HUES48 (cell line): ENCODE measurements around the gene UFC1.

Source experiments
- H3K27ac ChIP-seq: one replicate; pipeline ENCODE4 v1.7.0; 2013; ENCODE audit warnings: low read depth, low read length, inconsistent platforms
- H3K27me3 ChIP-seq: 2 replicates; pipeline ENCODE4 v1.6.1; 2013; ENCODE audit warnings: mild to moderate bottlenecking, low read length; ENCODE audit not compliant: control insufficient read depth, insufficient read depth
- H3K36me3 ChIP-seq: 2 replicates; pipeline ENCODE4 v1.6.1; 2013; ENCODE audit warnings: low read length; ENCODE audit not compliant: control insufficient read depth, insufficient read depth
- H3K4me1 ChIP-seq: 2 replicates; pipeline ENCODE4 v1.6.1; 2013; ENCODE audit warnings: mild to moderate bottlenecking, low read length; ENCODE audit not compliant: control insufficient read depth, insufficient read depth
- H3K4me3 ChIP-seq: 2 replicates; pipeline ENCODE4 v1.5.1; 2013; ENCODE audit warnings: mild to moderate bottlenecking, low read depth, low read length
- H3K9ac ChIP-seq: 2 replicates; pipeline ENCODE4 v1.6.1; 2013; ENCODE audit warnings: mild to moderate bottlenecking, low read depth, low read length, moderate library complexity
- H3K9me3 ChIP-seq: 2 replicates; pipeline ENCODE4 v1.6.1; 2013; ENCODE audit warnings: low read length; ENCODE audit not compliant: control insufficient read depth, insufficient read depth

The UFC1 gene

DNA sequence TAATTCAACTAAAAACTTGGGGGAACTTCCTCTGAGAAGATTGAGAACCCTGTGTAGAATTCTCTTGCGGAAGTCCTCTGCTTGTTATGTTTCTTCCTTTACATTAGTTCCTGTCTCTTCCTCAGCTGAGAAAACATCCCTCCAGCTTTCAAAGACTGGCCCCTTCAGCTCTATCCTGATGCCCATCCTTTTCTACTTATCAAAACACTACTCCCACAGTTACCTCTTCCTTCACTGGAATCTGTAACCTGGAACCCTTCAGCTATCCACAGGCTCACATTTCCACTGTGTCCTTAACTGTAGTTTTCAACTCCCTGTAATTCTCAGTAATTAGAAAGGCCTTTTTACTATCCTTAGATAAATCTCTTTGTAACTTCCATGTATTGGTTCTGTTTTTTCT lies 15.3 kb upstream of the UFC1 start:
- H3K9me3 ChIP-seq: no peaks in the 10 kb centered on the region
- no peak overlapping the region for H3K4me3 ChIP-seq
- H3K27me3 ChIP-seq: no peaks in the 10 kb centered on the region
- no peaks in the 10 kb centered on the region for H3K4me1 ChIP-seq
- H3K36me3 ChIP-seq: no peaks in the 10 kb centered on the region
- no peak overlapping the region for H3K27ac ChIP-seq
- H3K9ac ChIP-seq: no peak overlapping the region

DNA sequence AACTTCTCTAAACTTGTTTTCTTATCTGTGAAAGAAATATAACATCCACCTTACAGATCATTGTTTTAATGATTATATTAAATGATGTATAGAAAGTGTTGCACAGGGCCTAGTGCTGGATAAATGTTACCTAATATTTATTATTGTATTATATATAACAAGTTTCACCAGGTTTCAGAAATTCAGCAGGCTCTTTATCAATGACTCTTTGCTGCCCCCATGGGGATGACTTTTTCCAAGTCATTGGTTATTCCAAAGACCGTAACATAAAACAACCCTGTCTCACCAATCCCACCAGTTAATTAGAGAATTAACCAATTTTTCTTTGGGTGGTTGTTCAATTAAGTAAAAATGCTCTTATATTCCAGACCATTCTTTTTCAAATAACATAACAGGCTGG lies 14.0 kb upstream of the UFC1 start:
- no peak overlapping the region for H3K27ac ChIP-seq
- no peaks in the 10 kb centered on the region for H3K9me3 ChIP-seq
- no peaks in the 10 kb centered on the region for H3K36me3 ChIP-seq
- H3K4me3 ChIP-seq: no peak overlapping the region
- H3K4me1 ChIP-seq: no peaks in the 10 kb centered on the region
- H3K27me3 ChIP-seq: no peaks in the 10 kb centered on the region
- H3K9ac ChIP-seq: no peak overlapping the region

DNA sequence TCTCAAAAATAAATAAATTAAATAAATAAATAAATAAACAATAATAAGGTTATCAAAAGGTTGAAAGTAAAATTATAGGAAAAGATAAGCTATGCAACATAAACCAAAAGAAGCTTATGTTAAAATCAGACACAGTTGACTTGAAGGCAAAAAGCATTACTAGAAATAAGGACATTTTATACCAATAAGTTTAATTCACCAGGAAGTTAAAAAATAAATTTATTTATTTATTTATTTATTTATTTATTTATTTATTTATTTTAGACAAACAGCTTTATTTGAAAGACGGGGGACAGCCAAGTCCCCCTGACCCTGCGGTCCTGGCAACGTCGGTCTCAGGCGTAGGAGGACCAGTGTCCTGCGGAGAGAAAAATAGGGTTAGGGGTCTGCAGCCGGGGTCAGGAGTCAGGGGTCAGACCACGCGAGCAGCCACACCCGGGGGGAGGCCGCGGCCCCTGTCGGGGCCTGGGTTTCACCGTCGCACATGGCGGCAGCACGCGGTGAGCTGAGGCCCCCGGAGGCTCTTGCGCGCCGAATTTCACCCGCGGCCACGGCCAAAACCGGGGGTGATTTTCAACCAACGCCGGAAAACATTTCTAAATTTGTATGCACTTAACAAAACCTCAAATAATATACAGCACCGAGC lies 12.9 kb upstream of the UFC1 start:
- Histone ChIP-seq H3K4me1 (no peaks in the 10 kb centered on the region), H3K9ac (no peak overlapping the region), H3K27me3 (no peaks in the 10 kb centered on the region)

DNA sequence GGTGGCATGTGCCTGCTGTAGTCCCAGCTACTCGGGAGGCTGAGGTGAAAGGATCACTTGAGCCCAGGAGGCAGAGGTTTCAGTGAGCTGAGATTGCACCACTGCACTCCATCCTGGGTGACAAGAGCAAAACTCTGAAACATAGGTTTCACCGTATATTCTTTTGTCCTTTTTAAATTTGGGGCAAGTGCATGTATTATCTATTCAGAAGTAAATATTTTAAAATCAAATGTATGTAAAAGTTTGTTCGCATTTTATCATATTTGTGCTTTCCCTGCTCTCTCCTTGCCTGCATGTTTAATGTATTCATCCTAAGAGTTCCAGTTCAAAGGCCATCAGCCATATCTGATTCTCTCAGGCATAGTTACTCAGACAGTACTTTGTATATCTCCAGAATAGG lies 7.9 kb upstream of the UFC1 start:
- no peak overlapping the region for H3K4me3 ChIP-seq
- H3K27me3 ChIP-seq: no peaks in the 10 kb centered on the region
- no peaks in the 10 kb centered on the region for H3K9me3 ChIP-seq
- no peak overlapping the region for H3K27ac ChIP-seq
- H3K4me1 ChIP-seq: no peaks in the 10 kb centered on the region
- no peaks in the 10 kb centered on the region for H3K36me3 ChIP-seq
- H3K9ac ChIP-seq: no peak overlapping the region

More for the DNA sequence above, 12.9 kb upstream of the UFC1 start:
- Histone ChIP-seq H3K27ac (no peak overlapping the region), H3K36me3 (no peaks in the 10 kb centered on the region), H3K9me3 (no peaks in the 10 kb centered on the region), H3K4me3 (no peak overlapping the region)

GRCh38 chr1:161153176-161153575 lies 602 bp upstream of the UFC1 start:
- Histone ChIP-seq H3K9ac (no peak overlapping the region), H3K4me3 (peak overlapping the region; percentile 80), H3K4me1 (no peaks in the 10 kb centered on the region; the same call in 1 of the 2 replicates), H3K27me3 (no peaks in the 10 kb centered on the region), H3K36me3 (peaks cover 15% of the 10 kb centered on the region), H3K27ac (peak overlapping the region; percentile 94), H3K9me3 (no peaks in the 10 kb centered on the region)

DNA sequence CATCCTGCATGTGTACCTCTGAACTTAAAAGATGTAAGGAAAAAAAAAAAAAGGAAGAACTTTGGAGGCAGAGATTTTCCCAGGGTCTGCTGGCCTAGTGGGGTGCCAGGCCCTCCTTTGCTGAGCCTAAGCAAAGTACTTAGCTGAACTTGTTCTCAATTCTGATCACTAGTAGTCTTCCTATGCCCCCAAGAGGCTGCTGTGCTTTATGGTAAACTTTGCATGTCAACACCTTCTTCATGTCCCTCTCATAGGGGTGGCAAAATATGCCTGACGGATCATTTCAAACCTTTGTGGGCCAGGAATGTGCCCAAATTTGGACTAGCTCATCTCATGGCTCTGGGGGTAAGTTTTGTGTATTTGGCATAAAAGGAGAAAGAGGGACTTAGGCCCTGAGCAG lies 4.1 kb downstream of the UFC1 start:
- Histone ChIP-seq H3K27ac (no peak overlapping the region), H3K4me3 (no peak overlapping the region), H3K36me3 (peaks cover 35% of the 10 kb centered on the region), H3K4me1 (peaks cover 3% of the 10 kb centered on the region), H3K27me3 (no peaks in the 10 kb centered on the region), H3K9ac (no peak overlapping the region), H3K9me3 (no peaks in the 10 kb centered on the region)

GRCh38 chr1:161158316-161159010 lies 4.7 kb downstream of the UFC1 start:
- peak overlapping the region; percentile 78 for H3K4me3 ChIP-seq

GRCh38 chr1:161159087-161159912 lies 5.5 kb downstream of the UFC1 start, which contains the start of gene USP21:
TSS of gene USP21 (plus strand) at chr1:161159500. CDS start at chr1:161160641, 1,141 bp downstream.
- Histone ChIP-seq H3K9ac (peak within 1 kb of the TSS; percentile 75), H3K27ac (peak within 1 kb of the TSS; percentile 83), H3K27me3 (no peaks in the 10 kb centered on the region), H3K4me3 (peak within 1 kb of the TSS; percentile 78), H3K9me3 (no peaks in the 10 kb centered on the region), H3K4me1 (peaks cover 3% of the 10 kb centered on the region; the same call in 1 of the 2 replicates), H3K36me3 (peaks cover 49% of the 10 kb centered on the region)

More at GRCh38 chr1:161158316-161159010, 4.7 kb downstream of the UFC1 start:
- no peaks in the 10 kb centered on the region for H3K27me3 ChIP-seq
- H3K4me1 ChIP-seq: peaks cover 3% of the 10 kb centered on the region; the same call in 1 of the 2 replicates
- peaks cover 41% of the 10 kb centered on the region for H3K36me3 ChIP-seq
- H3K9ac ChIP-seq: no peak overlapping the region
- H3K9me3 ChIP-seq: no peaks in the 10 kb centered on the region
- peak overlapping the region; percentile 83 for H3K27ac ChIP-seq

DNA sequence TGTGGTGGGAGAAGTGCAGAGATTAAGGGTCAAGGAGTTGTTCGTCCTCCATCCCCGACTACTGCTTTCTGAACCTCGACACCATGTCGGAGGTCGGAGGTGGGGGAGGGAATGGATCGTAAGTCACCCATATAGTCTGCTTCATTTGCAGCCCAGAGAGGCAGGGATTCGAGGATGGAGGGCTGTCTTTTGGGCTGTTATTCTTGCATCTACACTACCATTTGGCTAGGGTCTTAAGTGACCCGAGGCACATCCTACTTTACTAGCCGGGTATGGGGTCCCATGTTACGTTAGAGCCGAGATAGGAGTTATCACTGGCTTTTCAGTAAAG lies 6.1 kb downstream of the UFC1 start:
- H3K4me3 ChIP-seq: peak overlapping the region; percentile 78
- H3K4me1 ChIP-seq: peaks cover 3% of the 10 kb centered on the region; the same call in 1 of the 2 replicates
- H3K27ac ChIP-seq: peak overlapping the region; percentile 83
- no peaks in the 10 kb centered on the region for H3K27me3 ChIP-seq
- peaks cover 53% of the 10 kb centered on the region for H3K36me3 ChIP-seq
- peak overlapping the region; percentile 75 for H3K9ac ChIP-seq
- H3K9me3 ChIP-seq: no peaks in the 10 kb centered on the region

DNA sequence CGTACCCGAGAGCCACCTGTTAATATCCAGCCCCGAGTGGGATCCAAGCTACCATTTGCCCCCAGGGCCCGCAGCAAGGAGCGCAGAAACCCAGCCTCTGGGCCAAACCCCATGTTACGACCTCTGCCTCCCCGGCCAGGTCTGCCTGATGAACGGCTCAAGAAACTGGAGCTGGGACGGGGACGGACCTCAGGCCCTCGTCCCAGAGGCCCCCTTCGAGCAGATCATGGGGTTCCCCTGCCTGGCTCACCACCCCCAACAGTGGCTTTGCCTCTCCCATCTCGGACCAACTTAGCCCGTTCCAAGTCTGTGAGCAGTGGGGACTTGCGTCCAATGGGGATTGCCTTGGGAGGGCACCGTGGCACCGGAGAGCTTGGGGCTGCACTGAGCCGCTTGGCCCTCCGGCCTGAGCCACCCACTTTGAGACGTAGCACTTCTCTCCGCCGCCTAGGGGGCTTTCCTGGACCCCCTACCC lies 6.9 kb downstream of the UFC1 start:
- no peak overlapping the region for H3K9ac ChIP-seq
- H3K27ac ChIP-seq: no peak overlapping the region
- no peak overlapping the region for H3K4me3 ChIP-seq
- no peaks in the 10 kb centered on the region for H3K9me3 ChIP-seq
- H3K27me3 ChIP-seq: no peaks in the 10 kb centered on the region
- H3K36me3 ChIP-seq: peaks cover 53% of the 10 kb centered on the region
- peaks cover 3% of the 10 kb centered on the region; the same call in 1 of the 2 replicates for H3K4me1 ChIP-seq
